Kidney (tissue), 14 donors: ENCODE measurements around the gene TPPP3. TPM values are rescaled to one million over a fixed set of nuclear protein-coding genes. Genes with fewer than 3 reads are reported as not detected.

ENCODE experiments used
- DNase-seq, 5 donors: peaks; one replicate each; pipeline ENCODE4 v3.0.0-alpha.2; 2013 to 2020
- FAIRE-seq: peaks from 2 replicates; lab custom pipeline; 2012; peaks lifted over from hg19 to GRCh38; lab: Jason Lieb, UNC
- H3K27ac ChIP-seq, 2 donors: one replicate each; pipeline ENCODE4 v1.7.0; 2013; ENCODE audit warnings: low read depth in 2 of 2, low read length in 2 of 2, inconsistent platforms in 1 of 2
- H3K27me3 ChIP-seq: one replicate; pipeline ENCODE4 v1.7.1; 2013; ENCODE audit warnings: low read length, inconsistent platforms; ENCODE audit not compliant: control insufficient read depth, insufficient read depth
- H3K36me3 ChIP-seq, 3 donors: one replicate each; pipeline versions ENCODE4 v1.7.0 to v1.7.1; 2013; ENCODE audit warnings: low read length in 3 of 3, control low read depth in 1 of 3, inconsistent platforms in 1 of 3; ENCODE audit not compliant: insufficient read depth in 3 of 3, control insufficient read depth in 2 of 3
- H3K4me1 ChIP-seq, 3 donors: one replicate each; pipeline versions ENCODE4 v1.7.0 to v1.7.1; 2013; ENCODE audit warnings: low read length in 3 of 3, inconsistent platforms in 1 of 3, low read depth in 1 of 3; ENCODE audit not compliant: control insufficient read depth in 2 of 3, insufficient read depth in 2 of 3
- H3K4me3 ChIP-seq, 3 donors: one replicate each; pipeline versions ENCODE4 v1.7.0 to v1.8.1; 2013; ENCODE audit warnings: low read length in 3 of 3, control low read depth in 1 of 3, inconsistent platforms in 1 of 3
- H3K9ac ChIP-seq, 3 donors: one replicate each; pipeline versions ENCODE4 v1.7.0 to v1.7.1; 2013; ENCODE audit warnings: low read length in 3 of 3, control low read depth in 1 of 3, inconsistent platforms in 1 of 3
- H3K9me3 ChIP-seq, 3 donors: one replicate each; pipeline versions ENCODE4 v1.7.0 to v1.7.1; 2013; ENCODE audit warnings: low read length in 3 of 3, control low read depth in 1 of 3, inconsistent platforms in 1 of 3; ENCODE audit not compliant: control insufficient read depth in 2 of 3, insufficient read depth in 1 of 3
- CTCF ChIP-seq: IDR thresholded peaks from 3 replicates; pipeline ENCODE4 v1.5.1; 2012; ENCODE audit warnings: mild to moderate bottlenecking, moderate library complexity, borderline replicate concordance; ENCODE audit not compliant: insufficient read depth; ENCODE audit errors: extremely low read depth
- intact Hi-C: fragments of 100-400 bp; cut with DNase I; formaldehyde crosslinking; loops from one replicate; pipeline ENCODE4 v1.11.1; 2022
- polyA plus RNA-seq: library from polyadenylated mRNA; stranded (reverse); fragments of 350-450 nt; fragmentation: Illumina TruSeq; extraction: RNeasy Lipid Tissue Mini Kit (QIAGEN cat#74804); gene quantifications from one replicate; pipeline ENCODE4 v1.2.3, GENCODE V29; 2014; ENCODE audit warnings: low read depth, low replicate concordance; ENCODE audit not compliant: insufficient read depth
- total RNA-seq: library from RNA; stranded (reverse); fragmentation: NEBNext Ultra II Directional; extraction: Animal tissue kit (Norgen Biotek cat#: 25700); gene quantifications from one replicate; pipeline ENCODE4 v1.2.1, GENCODE V29; 2021
- donor health status: control.
- donor health status: control.
- donor health status: control.
- donor health status: control.
- donor health status: control.
- donor health status: DM: yes; HTN: yes; CAD: no.
- donor health status: Normal renal cell carcinoma (clear cell type).

The TPPP3 gene
- total and polyA plus RNA-seq, 2 donors from 2014 or later: 8.2 to 108 TPM

- no peak for TF ChIP-seq CTCF
- no peak for FAIRE-seq
- intact Hi-C loops: no loop called here
- Histone ChIP-seq H3K9ac (no peak overlapping the region), H3K36me3 (no peaks in the 10 kb centered on the region), H3K27me3 (no peaks in the 10 kb centered on the region), H3K9me3 (no peaks in the 10 kb centered on the region), H3K4me3 (no peak overlapping the region), H3K27ac (no peak overlapping the region), H3K4me1 (peaks cover 0 to 36% (median 0%) of the 10 kb centered on the region in 3 donors)
- DNase-seq: peak in 1 of 5 donors; percentile 70
Measured at GRCh38 chr16:67395105-67395457, 1.8 kb upstream of the TPPP3 start.

DNA sequence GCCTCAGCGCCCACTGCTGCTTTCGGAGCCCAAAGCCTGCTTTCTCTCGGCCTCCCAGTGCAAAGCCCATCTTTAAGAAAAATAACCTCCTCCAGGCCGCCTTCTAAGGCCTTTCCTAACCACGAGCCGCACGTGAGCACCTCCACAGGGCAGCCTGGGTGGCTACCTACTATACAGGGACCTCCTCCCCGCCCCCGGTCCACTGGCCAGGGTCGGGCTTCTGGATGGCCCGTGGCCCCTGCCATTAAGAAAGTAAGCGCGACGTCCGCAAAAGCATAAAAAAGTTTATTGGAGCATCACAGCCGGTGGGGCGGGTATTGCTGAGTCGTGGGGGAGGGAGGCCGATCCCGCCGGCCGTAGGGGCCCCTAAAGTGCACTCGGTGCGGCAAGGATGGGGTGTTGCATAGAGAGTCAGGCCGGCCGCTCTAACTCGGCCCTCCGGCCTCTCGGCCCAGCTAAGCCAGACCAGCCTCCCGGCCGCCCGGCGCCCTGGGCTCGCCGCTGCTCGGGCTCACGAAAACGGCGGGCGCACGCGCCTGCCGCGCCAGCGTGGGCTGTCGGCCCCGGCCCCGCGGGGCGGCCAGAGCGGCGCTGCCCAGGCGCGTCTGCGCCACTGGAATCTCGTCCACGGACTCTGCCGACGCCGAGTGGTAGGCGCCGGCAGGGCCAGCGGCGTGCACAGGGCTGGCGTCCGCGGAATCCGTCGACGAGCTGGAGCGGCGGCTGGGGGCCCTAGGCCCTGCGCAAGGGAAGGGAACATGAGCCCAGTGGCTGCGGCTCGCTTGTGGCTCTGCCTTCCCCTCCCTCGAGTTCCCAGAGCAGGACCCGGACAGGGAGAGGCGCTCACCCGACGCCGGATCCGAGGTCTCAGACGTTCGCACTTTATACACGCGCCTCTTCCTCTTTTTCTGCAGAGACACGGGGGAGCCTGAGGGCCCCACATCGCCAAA is 1.1 kb upstream of the TPPP3 start:
- peaks cover 0 to 36% (median 0%) of the 10 kb centered on the region in 3 donors for H3K4me1 ChIP-seq
- intact Hi-C loops: no loop called here
- FAIRE-seq: no peak
- H3K9ac ChIP-seq: peak overlapping the region in 1 of 3 donors; percentile 42
- no peaks in the 10 kb centered on the region for H3K36me3 ChIP-seq
- peak; percentile 56 to 80 (median 72) for DNase-seq
- H3K4me3 ChIP-seq: peak overlapping the region in 1 of 3 donors; percentile 40
- H3K27ac ChIP-seq: peak overlapping the region in 1 of 2 donors; percentile 25
- TF ChIP-seq CTCF: no peak
- H3K9me3 ChIP-seq: no peaks in the 10 kb centered on the region
- H3K27me3 ChIP-seq: no peaks in the 10 kb centered on the region

DNA sequence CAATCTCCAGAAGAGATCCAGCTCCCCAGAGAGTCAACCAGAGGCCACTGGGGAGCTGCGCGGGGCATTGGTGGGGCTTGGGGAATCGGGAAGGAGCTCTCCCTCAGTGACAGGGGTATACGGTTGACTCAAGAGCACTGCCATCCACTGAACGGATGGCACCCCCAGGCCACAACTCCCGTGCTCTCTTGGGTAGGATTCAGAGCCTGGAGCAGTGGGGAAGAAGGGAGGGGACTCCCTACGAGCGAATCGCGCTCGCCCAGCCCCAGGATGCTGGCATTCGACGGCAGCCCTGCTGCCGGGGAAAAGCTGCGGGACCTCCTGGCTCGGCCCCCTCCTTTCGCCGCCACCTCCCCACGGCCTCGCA is 473 bp upstream of the TPPP3 start:
- TF ChIP-seq CTCF: no peak
- H3K4me3 ChIP-seq: peak overlapping the region in 1 of 3 donors; percentile 40
- DNase-seq (no peak), FAIRE-seq (no peak)
- H3K27me3 ChIP-seq: no peaks in the 10 kb centered on the region
- H3K9ac ChIP-seq: peak overlapping the region in 1 of 3 donors; percentile 42
- H3K4me1 ChIP-seq: peaks cover 0 to 32% (median 0%) of the 10 kb centered on the region in 3 donors
- no peaks in the 10 kb centered on the region for H3K9me3 ChIP-seq
- H3K36me3 ChIP-seq: no peaks in the 10 kb centered on the region
- H3K27ac ChIP-seq: peak overlapping the region; percentile 25 to 80
- intact Hi-C loops: no loop called here
